GM12878 (cell line): ENCODE results near the gene DNAJC2. TPM values are rescaled to one million over a fixed set of nuclear protein-coding genes. Genes with fewer than 3 reads are reported as not detected.

ENCODE experiments used
- ATAC-seq: fragments of 200-7000 bp; cut with Tn5 transposase; 3 replicates; pipeline ENCODE4 v1.9.1; 2020; ENCODE audit warnings: mild to moderate bottlenecking, moderate library complexity
- BruUV-seq: library from RNA; stranded (reverse); fragments of 400-500 nt; replicated peaks from 2 replicates; lab custom pipeline; 2021; lab: Mats Ljungman, UMichigan
- CTCF ChIA-PET: fragments of 300-600 bp; sonication (Branson Sonifier 250); formaldehyde crosslinking; extraction: SDS; loops from one replicate; lab custom pipeline; 2021; ENCODE audit warnings: inconsistent platforms; lab: Yijun Ruan, JAX
- POLR2A ChIA-PET: fragments of 350-600 bp; formaldehyde crosslinking; extraction: SDS; loops from one replicate; lab custom pipeline; 2021; ENCODE audit warnings: inconsistent platforms; lab: Charles Lee
- RAD21 ChIA-PET: fragments of 300-600 bp; sonication (Branson Sonifier 250); formaldehyde crosslinking; loops from one replicate; lab custom pipeline; 2023; ENCODE audit warnings: antibody characterized with exemption; ENCODE audit not compliant: unreplicated experiment; lab: Charles Lee
- SMC1A ChIA-PET: fragments of 300-600 bp; sonication (Branson Sonifier 250); formaldehyde crosslinking; loops from one replicate; lab custom pipeline; 2023; ENCODE audit not compliant: unreplicated experiment, uncharacterized antibody; lab: Charles Lee
- DNase-seq: peaks from one replicate; pipeline ENCODE4 v3.0.0-alpha.2; 2011; ENCODE audit warnings: low read depth, low spot score
- FAIRE-seq: peaks from 3 replicates; lab custom pipeline; 2011; peaks lifted over from hg19 to GRCh38; lab: Jason Lieb, UNC
- H2AFZ ChIP-seq: 2 replicates; pipeline ENCODE4 v1.6.0; 2011; ENCODE audit warnings: low read depth, low read length, control low read depth; ENCODE audit not compliant: control insufficient read depth
- H3K27ac ChIP-seq: 2 replicates; pipeline ENCODE4 v1.5.1; 2011; ENCODE audit warnings: control low read depth; ENCODE audit not compliant: control insufficient read depth, insufficient read depth
- H3K27me3 ChIP-seq, 2 experiments: replicated peaks in 1 of 2; 2 replicates each; pipeline versions ENCODE4 v1.6.0 to v1.6.1; 2011; ENCODE audit warnings: low read length in 1 of 2; ENCODE audit not compliant: control insufficient read depth in 2 of 2, insufficient read depth in 2 of 2
- H3K36me3 ChIP-seq, 2 experiments: 2 replicates each; pipeline ENCODE4 v1.5.1; 2011; ENCODE audit warnings: low read length in 1 of 2; ENCODE audit not compliant: control insufficient read depth in 2 of 2, insufficient read depth in 2 of 2
- H3K4me1 ChIP-seq: 2 replicates; pipeline ENCODE4 v1.6.1; 2011; ENCODE audit warnings: mild to moderate bottlenecking, low read length, moderate library complexity, mixed read lengths; ENCODE audit not compliant: control insufficient read depth, insufficient read depth
- H3K4me2 ChIP-seq: 2 replicates; pipeline ENCODE4 v1.6.0; 2011; ENCODE audit warnings: control low read depth; ENCODE audit not compliant: control insufficient read depth, insufficient read depth
- H3K4me3 ChIP-seq: fragments of 200-600 bp; sonication (generic); 2 replicates; pipeline ENCODE4 v1.5.1; 2016
- H3K79me2 ChIP-seq: 2 replicates; pipeline ENCODE4 v1.6.0; 2011; ENCODE audit warnings: low read length; ENCODE audit not compliant: control insufficient read depth, insufficient read depth
- H3K9ac ChIP-seq: 2 replicates; pipeline ENCODE4 v1.8.0; 2011; ENCODE audit warnings: low read length, control low read depth, mixed read lengths; ENCODE audit not compliant: control insufficient read depth, insufficient read depth
- H3K9me3 ChIP-seq: replicated peaks from 3 replicates; pipeline ENCODE4 v1.5.1; 2011; ENCODE audit warnings: mild to moderate bottlenecking, low read length; ENCODE audit not compliant: control insufficient read depth, insufficient read depth
- H4K20me1 ChIP-seq: 2 replicates; pipeline ENCODE4 v1.6.0; 2011; ENCODE audit not compliant: control insufficient read depth, insufficient read depth
- EZH2 ChIP-seq: IDR thresholded peaks from 2 replicates; pipeline ENCODE4 v1.6.1; 2012; ENCODE audit warnings: low read depth, mild to moderate bottlenecking, control low read depth, inconsistent platforms, low read length, borderline replicate concordance; ENCODE audit not compliant: control insufficient read depth
- PKNOX1 ChIP-seq: fragments of 450-650 bp; IDR thresholded peaks from 2 replicates; pipeline ENCODE4 v1.6.1; 2016; ENCODE audit warnings: mild to moderate bottlenecking
- SUZ12 ChIP-seq: fragments of 200-600 bp; sonication (generic); IDR thresholded peaks from one replicate; pipeline ENCODE4 v1.6.1; 2018; ENCODE audit warnings: antibody characterized with exemption, mild to moderate bottlenecking; ENCODE audit not compliant: unreplicated experiment
- in situ Hi-C: fragments of 300-500 bp; cut with MboI; formaldehyde crosslinking; loops from 9 replicates; pipeline ENCODE4 v1.14.3; 2018; ENCODE audit warnings: mixed read lengths
- intact Hi-C: fragments of 100-400 bp; cut with micrococcal nuclease; formaldehyde crosslinking; loops from one replicate; pipeline ENCODE4 v1.14.2; 2022; ENCODE audit not compliant: unreplicated experiment
- polyA plus RNA-seq, 11 experiments: library from polyadenylated mRNA; depleted of rRNA in 4 of 11; unstranded in 6 of 11; stranded (reverse) in 5 of 11; fragments of >200 nt; fragmentation: Nextera tagmentation in 4 of 11; fragmentation: Illumina TruSeq in 1 of 11; extraction: Ambion mirVana in 4 of 11; extraction: Trizol in 1 of 11; gene quantifications; 1 replicate in 1 of 11; 2 replicates in 10 of 11; pipeline versions ENCODE4 v1.2.1 to v1.2.3, GENCODE V29; 2011 to 2016; ENCODE audit warnings: inconsistent platforms in 2 of 11, missing spikeins in 2 of 11, low read depth in 1 of 11
- total RNA-seq, 4 experiments: library from RNA; depleted of rRNA in 3 of 4; stranded (reverse); fragments of >200 nt in 3 of 4; fragmentation: Illumina TruSeq in 1 of 4; extraction: Trizol in 1 of 4; gene quantifications; 2 replicates each; pipeline versions ENCODE4 v1.2.1 to v1.2.3, GENCODE V29; 2013 to 2021

The DNAJC2 gene
- total and polyA plus RNA-seq, 10 of the 15 experiments (the other 5 are each of a cell fraction or from before 2014, with no cell fraction given): 18.2 to 63.1 (median 30.6) TPM

- TF ChIP-seq SUZ12 (no peak), PKNOX1 (no peak)
These were observed 662 bp downstream of the DNAJC2 start (continued) for GRCh38 chr7:103343758-103344452.

GRCh38 chr7:103343332-103343731 is 1.2 kb downstream of the DNAJC2 start:
- DNase-seq (no peak), ATAC-seq (no peak), FAIRE-seq (no peak)
- no peak for TF ChIP-seq EZH2
- POLR2A ChIA-PET: interaction anchor here (0.5 to 1.0 kb wide), 2 partner anchors 9 to 11 kb away, joined by 3 to 4 read pairs; no protein-coding TSS in a partner anchor
- H3K9ac ChIP-seq: peak overlapping the region; percentile 92
- H3K4me3 ChIP-seq: peak overlapping the region; percentile 83
- H3K36me3 ChIP-seq: peaks cover 0 to 20% of the 10 kb centered on the region in 2 experiments; a peak in 2 of 4 replicates
- CTCF ChIA-PET: interaction anchor here (0.7 to 1.5 kb wide), 4 partner anchors 26 to 62 kb away, joined by 3 read pairs; no protein-coding TSS in a partner anchor
- H3K9me3 ChIP-seq: no peaks in the 10 kb centered on the region
- intact Hi-C loops: loop anchor here (10.0 kb wide), 1 partner anchor 199 kb away; the partner anchor contains the start of gene NAPEPLD
- H3K27ac ChIP-seq: peak overlapping the region; percentile 87
- H2AFZ ChIP-seq: no peak overlapping the region
- no TSS peak for BruUV-seq
- H3K79me2 ChIP-seq: peaks cover 65% of the 10 kb centered on the region
- no peaks in the 10 kb centered on the region for H3K27me3 ChIP-seq
- H3K4me1 ChIP-seq: peaks cover 7% of the 10 kb centered on the region
- in situ Hi-C loops: loop anchor here (25.0 kb wide), 1 partner anchor 1744 kb away; no protein-coding TSS in a partner anchor
- SMC1A ChIA-PET: interaction anchor here (0.8 to 1.9 kb wide), 7 partner anchors 8 to 47 kb away, joined by 3 to 5 read pairs (median 4); no protein-coding TSS in a partner anchor
- no peaks in the 10 kb centered on the region for H4K20me1 ChIP-seq
- H3K4me2 ChIP-seq: peak overlapping the region; percentile 77
- RAD21 ChIA-PET: interaction anchor here (0.6 to 0.7 kb wide), 2 partner anchors 14 to 15 kb away, joined by 3 to 5 read pairs; no protein-coding TSS in a partner anchor
